Measurements from ENCODE around the gene ATP9A. TPM values are rescaled to one million over a fixed set of nuclear protein-coding genes. Genes with fewer than 3 reads are reported as not detected.

ATP9A gene
- total and polyA plus RNA-seq, 10 of the 15 experiments (the other 5 are each of a cell fraction or from before 2014, with no cell fraction given) = 0.03 to 0.81 (median 0.14) TPM

DNA sequence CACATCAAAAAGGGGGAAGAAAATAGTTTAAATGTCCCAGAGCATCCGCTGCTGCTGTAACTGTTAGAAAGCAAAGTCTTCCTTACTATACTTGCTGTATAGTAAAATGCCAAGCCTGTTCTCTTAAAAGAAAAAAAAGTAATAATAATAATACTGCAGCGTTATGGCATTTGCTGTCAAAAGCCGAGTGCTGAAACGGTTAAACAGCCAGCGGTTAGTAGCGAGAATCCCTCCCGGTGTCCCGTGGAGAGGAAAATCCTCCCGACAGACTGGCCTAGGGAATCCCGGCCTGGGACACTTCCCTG, 206.2 kb downstream of the ATP9A start:
- ChIA-PET CTCF (interaction anchor here (1.3 kb wide), 1 partner anchor 176 kb away, joined by 4 read pairs; no protein-coding TSS in a partner anchor), SMC1A (ENCODE audit: uncharacterized antibody, unreplicated experiment) (no interaction called here), RAD21 (ENCODE audit: unreplicated experiment) (no interaction called here), POLR2A (no interaction called here)
- 3% methylated on average over 10 of the region's 10 CpGs for WGBS (ENCODE audit: insufficient coverage, insufficient replicate concordance, low lambda C conversion rate, missing lambda C conversion rate)
- Histone ChIP-seq H2AFZ (ENCODE audit: control insufficient read depth, low read depth, low read length) (no peak overlapping the region), H4K20me1 (ENCODE audit: control insufficient read depth, insufficient read depth) (no peaks in the 10 kb centered on the region; the same call in 1 of the 2 replicates), H3K9me3 (replicated peaks; ENCODE audit: control insufficient read depth, insufficient read depth, low read length) (no peaks in the 10 kb centered on the region), H3K4me1 (ENCODE audit: control insufficient read depth, insufficient read depth, low read length) (no peaks in the 10 kb centered on the region; the same call in 1 of the 2 replicates), H3K4me3 (peak overlapping the region; percentile 22; the same call in 1 of the 2 replicates), H3K4me2 (ENCODE audit: control insufficient read depth, insufficient read depth) (no peak overlapping the region), H3K27me3 (replicated peaks in 1 of 2; ENCODE audit: control insufficient read depth in 2 of 2, insufficient read depth in 2 of 2, low read length in 1 of 2) (peaks cover 13 to 33% of the 10 kb centered on the region in 2 experiments), H3K79me2 (ENCODE audit: control insufficient read depth, insufficient read depth, low read length) (no peaks in the 10 kb centered on the region), H3K27ac (ENCODE audit: control insufficient read depth, insufficient read depth) (no peak overlapping the region), H3K9ac (ENCODE audit: control insufficient read depth, insufficient read depth, low read length) (no peak overlapping the region), H3K36me3 (ENCODE audit: control insufficient read depth in 2 of 2, insufficient read depth in 2 of 2, low read length in 1 of 2) (no peaks in the 10 kb centered on the region)
- intact Hi-C loops (cut with micrococcal nuclease; ENCODE audit: unreplicated experiment) = no loop called here
- in situ Hi-C loops (cut with MboI) = no loop called here
- FAIRE-seq (no peak), DNase-seq (ENCODE audit: low read depth, low spot score) (no peak), ATAC-seq (no peak)
- TF ChIP-seq E4F1 (IDR thresholded peaks at IDR 0.05; ENCODE audit: borderline replicate concordance, partially characterized antibody) = no peak
- TF ChIP-seq FOXM1 (IDR thresholded peaks at IDR 0.05; ENCODE audit: low read depth, low read length) = no peak
- TF ChIP-seq YY1 (IDR thresholded peaks at IDR 0.05; ENCODE audit: low read depth, low read length) = no peak
- TF ChIP-seq CHD1 (IDR thresholded peaks at IDR 0.05; ENCODE audit: low read depth, low read length) = no peak
- TF ChIP-seq ZZZ3 (IDR thresholded peaks at IDR 0.05; ENCODE audit: control insufficient read depth, insufficient read length, low read depth) = no peak
- TF ChIP-seq, protein P1, sequence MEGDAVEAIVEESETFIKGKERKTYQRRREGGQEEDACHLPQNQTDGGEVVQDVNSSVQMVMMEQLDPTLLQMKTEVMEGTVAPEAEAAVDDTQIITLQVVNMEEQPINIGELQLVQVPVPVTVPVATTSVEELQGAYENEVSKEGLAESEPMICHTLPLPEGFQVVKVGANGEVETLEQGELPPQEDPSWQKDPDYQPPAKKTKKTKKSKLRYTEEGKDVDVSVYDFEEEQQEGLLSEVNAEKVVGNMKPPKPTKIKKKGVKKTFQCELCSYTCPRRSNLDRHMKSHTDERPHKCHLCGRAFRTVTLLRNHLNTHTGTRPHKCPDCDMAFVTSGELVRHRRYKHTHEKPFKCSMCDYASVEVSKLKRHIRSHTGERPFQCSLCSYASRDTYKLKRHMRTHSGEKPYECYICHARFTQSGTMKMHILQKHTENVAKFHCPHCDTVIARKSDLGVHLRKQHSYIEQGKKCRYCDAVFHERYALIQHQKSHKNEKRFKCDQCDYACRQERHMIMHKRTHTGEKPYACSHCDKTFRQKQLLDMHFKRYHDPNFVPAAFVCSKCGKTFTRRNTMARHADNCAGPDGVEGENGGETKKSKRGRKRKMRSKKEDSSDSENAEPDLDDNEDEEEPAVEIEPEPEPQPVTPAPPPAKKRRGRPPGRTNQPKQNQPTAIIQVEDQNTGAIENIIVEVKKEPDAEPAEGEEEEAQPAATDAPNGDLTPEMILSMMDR (IDR thresholded peaks at IDR 0.05 in 2 of 3, conservative IDR thresholded peaks at IDR 0.05 in 1 of 3; ENCODE audit: control insufficient read depth in 2 of 3, extremely low read depth in 1 of 3, insufficient read depth in 1 of 3, low read depth in 3 of 3, low read length in 3 of 3) = 0 out of 6 replicates have a peak, but pooled peaks of 1 of the 3 experiments have one; percentile 1
- no TSS peak for BruUV-seq (replicated peaks)

Measured in GM12878 (cell line).